ENCODE measurements around the gene DCTN2. TPM values are rescaled to one million over a fixed set of nuclear protein-coding genes. Genes with fewer than 3 reads are reported as not detected.

Gene DCTN2
- total and polyA plus RNA-seq, 2 donors (not counting 1 experiment from before 2014, with no cell fraction given): 59.4 to 94.3 TPM

DNA sequence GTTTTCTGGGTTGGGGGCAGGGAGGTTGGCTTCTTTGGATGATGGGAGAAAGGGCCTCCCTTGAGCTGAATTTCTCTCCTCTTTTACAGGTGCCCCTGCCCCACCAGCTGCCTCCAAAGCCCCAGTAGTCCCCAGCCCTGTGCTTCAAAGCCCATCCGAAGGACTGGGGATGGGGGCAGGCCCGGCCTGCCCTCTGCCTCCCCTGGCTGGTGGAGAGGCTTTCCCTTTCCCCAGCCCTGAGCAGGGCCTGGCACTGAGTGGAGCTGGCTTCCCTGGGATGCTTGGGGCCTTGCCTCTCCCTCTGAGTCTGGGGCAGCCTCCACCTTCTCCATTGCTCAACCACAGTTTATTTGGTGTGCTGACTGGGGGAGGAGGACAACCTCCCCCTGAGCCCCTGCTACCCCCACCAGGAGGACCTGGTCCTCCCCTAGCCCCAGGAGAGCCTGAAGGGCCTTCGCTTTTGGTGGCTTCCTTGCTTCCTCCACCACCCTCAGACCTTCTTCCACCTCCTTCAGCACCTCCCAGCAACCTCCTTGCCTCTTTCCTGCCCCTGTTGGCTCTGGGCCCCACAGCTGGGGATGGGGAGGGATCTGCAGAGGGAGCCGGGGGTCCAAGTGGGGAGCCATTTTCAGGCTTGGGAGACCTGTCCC is 20.4 kb downstream of the DCTN2 start:
- peaks cover 31% of the 10 kb centered on the region for H3K4me1 Mint-ChIP-seq
- Histone ChIP-seq H2AFZ (ENCODE audit: insufficient read depth, low read depth, low read length, poor library complexity, severe bottlenecking) (no peak overlapping the region), H3K9me3 (ENCODE audit: control extremely low read depth in 1 of 3, control insufficient read depth in 2 of 3, insufficient read depth in 1 of 3, low read length in 2 of 3) (no peaks in the 10 kb centered on the region), H4K20me1 (ENCODE audit: control insufficient read depth, insufficient read depth, low read length, poor library complexity, severe bottlenecking) (peaks cover 17% of the 10 kb centered on the region), H3K27ac (ENCODE audit: low read length in 2 of 2) (no peak overlapping the region), H3K4me3 (ENCODE audit: control extremely low read depth in 1 of 5, extremely low read depth in 1 of 5, insufficient read depth in 1 of 5, low read depth in 2 of 5, low read length in 4 of 5) (no peak overlapping the region), H3K4me2 (replicated peaks; ENCODE audit: low read depth, low read length, poor library complexity, severe bottlenecking) (no peak overlapping the region), H3K79me2 (ENCODE audit: control insufficient read depth, insufficient read depth, low read length) (peaks cover 9% of the 10 kb centered on the region), H3K4me1 (ENCODE audit: control insufficient read depth in 2 of 2, insufficient read depth in 2 of 2, low read length in 2 of 2) (peaks cover 20 to 23% of the 10 kb centered on the region in 2 donors), H3K9ac (ENCODE audit: low read length) (no peak overlapping the region), H3K27me3 (replicated peaks in 1 of 4; ENCODE audit: control extremely low read depth in 1 of 4, control insufficient read depth in 3 of 4, insufficient read depth in 4 of 4, low read length in 3 of 4) (no peaks in the 10 kb centered on the region), H3K36me3 (replicated peaks in 1 of 2; ENCODE audit: control extremely low read depth in 1 of 2, control insufficient read depth in 1 of 2, extremely low read depth in 1 of 2, insufficient read depth in 2 of 2, low read length in 1 of 2) (peaks cover 10 to 58% of the 10 kb centered on the region in 2 experiments)
- POLR2A ChIA-PET: interaction anchor here (0.6 kb wide), 2 partner anchors 57 to 265 kb away, joined by 3 to 6 read pairs; no protein-coding TSS in a partner anchor
- 97% methylated on average over 2 of the region's 4 CpGs for WGBS (ENCODE audit: insufficient coverage)
- ATAC-seq (ENCODE audit: low read depth): no peak
- DNase-seq: peak; percentile 8
- H3K27me3 Mint-ChIP-seq: no peaks in the 10 kb centered on the region
- intact Hi-C loops (cut with micrococcal nuclease): loop anchor here (10.0 kb wide), 1 partner anchor 892 kb away; the partner anchor contains the start of gene BAZ2A
- no peak overlapping the region for H3K4me3 Mint-ChIP-seq
- CTCF ChIA-PET: interaction anchor here (1.1 kb wide), 1 partner anchor 43 kb away, joined by 3 read pairs; no protein-coding TSS in a partner anchor
- no peak overlapping the region for H3K27ac Mint-ChIP-seq
- TF ChIP-seq CTCF (IDR thresholded peaks at IDR 0.05) (no peak), EZH2 (IDR thresholded peaks at IDR 0.05; ENCODE audit: borderline replicate concordance, insufficient read depth, low read depth, low read length, poor library complexity, severe bottlenecking) (no peak)
- H3K9me3 Mint-ChIP-seq (ENCODE audit: insufficient read depth): no peaks in the 10 kb centered on the region
